ENCODE results near the gene C1D.
"Not testable (repeated sequence)": the region's sequence is repeated elsewhere in the genome, so short reads cannot be mapped to it uniquely, and the experiment has no call there.

C1D gene

GRCh38 chr2:67999332-67999731 lies 63.5 kb downstream of the C1D start:
- no peak for DNase-seq (ENCODE audit: low spot score)

GRCh38 chr2:67997903-67998302 lies 64.9 kb downstream of the C1D start:
- no peak for DNase-seq (ENCODE audit: low spot score)

GRCh38 chr2:67997528-67997900 lies 65.3 kb downstream of the C1D start:
- DNase-seq (ENCODE audit: low spot score), result no peak

- no peak for DNase-seq (ENCODE audit: low spot score)
Measured at GRCh38 chr2:67996772-67997527, 65.9 kb downstream of the C1D start.

GRCh38 chr2:67994716-67995115 lies 68.1 kb downstream of the C1D start:
- DNase-seq (ENCODE audit: low spot score), result no peak

GRCh38 chr2:67994069-67994468 lies 68.7 kb downstream of the C1D start:
- DNase-seq (ENCODE audit: low spot score), result not testable (repeated sequence)

GRCh38 chr2:67993329-67993728 lies 69.5 kb downstream of the C1D start:
- no peak for DNase-seq (ENCODE audit: low spot score)

GRCh38 chr2:67991456-67991855 lies 71.3 kb downstream of the C1D start:
- no peak for DNase-seq (ENCODE audit: low spot score)
